Inflammatory macrophage treated with lipopolysaccharide for 4 hours (primary cell): Measurements from ENCODE around the gene S1PR5.
"Not testable (repeated sequence)": the region's sequence is repeated elsewhere in the genome, so short reads cannot be mapped to it uniquely, and the experiment has no call there.

Experiments
- DNase-seq: peaks from one replicate; pipeline ENCODE4 v3.0.0-alpha.2; 2020

S1PR5 gene, protein sequence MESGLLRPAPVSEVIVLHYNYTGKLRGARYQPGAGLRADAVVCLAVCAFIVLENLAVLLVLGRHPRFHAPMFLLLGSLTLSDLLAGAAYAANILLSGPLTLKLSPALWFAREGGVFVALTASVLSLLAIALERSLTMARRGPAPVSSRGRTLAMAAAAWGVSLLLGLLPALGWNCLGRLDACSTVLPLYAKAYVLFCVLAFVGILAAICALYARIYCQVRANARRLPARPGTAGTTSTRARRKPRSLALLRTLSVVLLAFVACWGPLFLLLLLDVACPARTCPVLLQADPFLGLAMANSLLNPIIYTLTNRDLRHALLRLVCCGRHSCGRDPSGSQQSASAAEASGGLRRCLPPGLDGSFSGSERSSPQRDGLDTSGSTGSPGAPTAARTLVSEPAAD

DNA sequence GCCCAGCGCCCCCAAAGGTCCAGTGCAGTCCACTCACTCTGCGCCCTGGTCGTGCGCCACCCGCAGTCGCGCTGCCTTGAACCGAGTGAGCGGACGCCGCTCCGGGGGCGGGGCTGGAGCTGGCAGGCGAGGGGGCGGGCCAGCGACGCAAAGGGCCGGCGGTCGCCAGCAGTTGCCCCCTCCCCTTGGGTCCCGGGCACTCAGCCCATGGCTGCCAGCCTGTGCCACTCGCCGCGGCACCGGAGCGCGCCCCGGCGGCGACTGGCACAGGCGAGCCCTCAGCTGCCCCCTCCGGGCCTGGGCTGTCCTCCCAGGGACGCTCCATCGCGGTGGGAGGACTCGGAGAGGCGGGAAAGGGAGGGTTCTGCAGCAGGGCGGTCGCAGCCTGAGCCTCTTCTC lies at the start of gene S1PR5:
S1PR5 (minus strand) TSS at position 87 of the 399 bp plus-strand sequence. CDS start 2,436 bp downstream, outside the sequence.
- no peak for DNase-seq

DNA sequence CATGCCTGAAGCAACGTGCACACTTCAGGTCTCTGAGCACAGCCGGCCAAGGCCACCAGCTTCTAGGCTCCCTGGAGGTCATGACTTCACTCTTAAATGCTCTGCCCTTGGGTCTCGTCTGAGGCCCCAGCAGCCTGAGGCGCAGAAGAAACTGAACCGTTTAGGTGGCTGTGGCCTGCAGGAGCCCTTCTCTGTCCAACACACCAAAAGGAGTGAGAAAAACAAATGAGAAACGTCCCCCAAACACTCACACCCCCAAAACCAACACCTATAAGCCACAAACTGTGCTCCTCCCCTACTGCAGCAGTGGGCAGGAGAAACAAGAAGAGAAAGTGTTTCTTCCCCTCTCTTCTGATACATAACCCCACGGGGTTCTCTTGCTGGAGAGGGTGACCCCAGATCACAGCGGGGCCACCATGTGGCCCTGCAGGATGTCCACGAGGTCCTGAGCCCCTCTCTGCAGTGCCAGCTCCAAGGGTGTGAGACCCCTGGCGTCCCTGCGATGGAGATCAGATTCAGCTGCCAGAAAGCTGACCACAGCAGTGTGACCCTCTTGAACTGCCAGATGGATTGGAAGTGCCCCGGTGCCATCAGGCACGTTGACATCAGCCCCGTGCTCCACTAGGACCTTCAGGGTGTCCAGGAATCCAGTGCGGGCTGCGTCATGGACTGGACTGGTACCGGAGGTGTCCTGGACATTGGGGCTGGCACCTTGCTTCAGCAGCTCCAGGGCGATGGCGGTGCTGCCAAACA lies 49.6 kb upstream of the S1PR5 start:
- peak; percentile 52 for DNase-seq

DNA sequence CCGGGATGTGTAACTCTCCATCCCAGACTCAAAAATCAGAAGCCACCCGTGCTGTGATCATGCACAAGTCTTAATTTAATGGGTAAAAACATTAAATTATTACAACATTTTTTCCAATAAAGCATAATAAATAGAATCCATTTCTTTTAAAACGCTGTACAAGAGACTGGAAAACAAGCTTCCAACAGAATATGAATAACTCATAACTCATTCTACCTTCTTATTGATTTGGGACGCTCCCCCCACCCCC lies 49.1 kb upstream of the S1PR5 start:
- no peak for DNase-seq

DNA sequence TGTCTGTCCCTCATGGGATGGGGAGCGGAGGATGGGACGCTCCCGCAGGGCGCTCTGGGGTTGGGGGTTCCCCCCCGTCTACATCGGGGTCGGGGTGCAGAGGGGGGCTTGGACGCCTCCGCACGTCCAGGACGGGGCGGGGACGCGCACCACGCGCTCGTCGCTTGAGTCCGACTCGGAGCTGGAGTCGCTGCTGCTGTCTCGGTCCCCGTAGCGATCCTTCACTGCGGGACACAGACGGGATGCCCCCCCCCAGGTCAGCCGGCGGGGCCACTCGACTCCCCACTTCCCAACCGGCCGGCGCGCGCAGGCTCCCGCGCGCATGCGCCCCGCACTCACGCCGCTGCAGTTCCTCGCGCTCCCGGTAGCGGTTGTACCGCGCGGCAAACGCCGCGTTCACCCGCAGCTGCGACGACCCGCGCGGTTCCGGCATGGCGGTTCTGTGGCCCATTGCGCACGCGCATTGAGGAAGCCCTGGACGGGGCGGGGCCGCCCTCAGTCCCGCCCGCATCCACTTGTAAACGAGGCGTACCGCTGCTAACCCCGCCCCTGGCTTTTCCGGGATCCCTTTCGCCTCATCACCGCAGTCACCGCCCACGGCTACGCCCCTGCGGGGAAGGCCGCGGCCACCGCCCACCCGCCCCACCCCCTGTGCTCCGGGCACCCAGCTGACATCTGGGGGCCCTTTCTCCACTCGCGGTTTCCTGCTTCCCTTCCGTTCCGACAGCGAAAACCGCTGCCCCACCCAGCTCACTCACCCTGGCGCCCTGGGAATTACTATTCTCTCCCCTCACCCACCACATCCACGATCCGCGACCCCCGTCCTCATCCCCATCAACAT lies 48.5 kb upstream of the S1PR5 start, which contains the start of gene KRI1:
KRI1 (minus strand) TSS at position 444 of the 841 bp plus-strand sequence; CDS start at position 433, 11 bp downstream.
- peak; percentile 99 for DNase-seq

DNA sequence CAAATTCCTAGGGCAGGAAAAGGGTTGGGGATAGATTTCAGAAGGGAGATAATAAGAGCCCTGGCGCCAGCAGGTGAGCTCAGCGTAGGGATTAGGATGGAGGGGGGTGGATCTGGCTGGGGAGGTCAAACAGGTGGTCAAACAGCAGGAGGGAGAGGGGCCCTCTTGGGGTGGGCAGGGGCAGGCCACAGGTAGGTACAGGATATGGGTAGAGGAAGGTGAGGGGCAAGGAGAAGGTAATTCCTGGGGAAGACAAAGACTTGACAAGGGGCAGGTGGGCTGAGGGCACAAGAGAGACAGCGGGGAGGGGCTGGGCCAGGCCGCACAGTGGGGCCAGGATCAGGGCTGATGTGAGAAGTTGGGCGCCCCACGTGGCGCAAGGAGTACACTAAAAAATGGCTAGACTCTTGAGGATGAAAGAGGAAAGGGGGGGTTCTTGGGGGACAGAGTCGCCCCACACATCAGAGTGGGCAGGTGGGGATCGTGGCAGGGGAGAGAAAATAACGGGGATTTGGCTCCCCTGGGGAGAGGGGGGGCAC lies 47.9 kb upstream of the S1PR5 start:
- peak; percentile 43 for DNase-seq

DNA sequence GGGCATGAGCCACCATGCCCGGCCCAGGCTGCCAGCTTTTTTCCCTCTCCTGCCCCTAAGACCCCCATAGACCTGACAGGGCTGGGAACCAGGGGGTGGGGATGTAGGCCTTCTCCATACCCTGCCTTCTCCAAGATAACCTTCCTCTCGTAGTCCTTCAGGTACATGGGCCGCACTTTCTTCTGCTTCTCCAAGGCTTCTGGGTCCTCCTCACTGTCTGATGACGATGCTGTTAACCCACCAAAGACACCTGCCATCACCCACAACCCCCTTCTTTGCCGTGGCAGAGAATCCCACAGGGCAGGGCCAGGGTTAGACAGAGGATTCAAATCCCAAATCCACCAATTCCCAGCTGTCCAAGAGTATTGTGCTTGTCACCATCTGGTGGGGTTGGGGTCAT lies 45.4 kb upstream of the S1PR5 start:
- DNase-seq = no peak

DNA sequence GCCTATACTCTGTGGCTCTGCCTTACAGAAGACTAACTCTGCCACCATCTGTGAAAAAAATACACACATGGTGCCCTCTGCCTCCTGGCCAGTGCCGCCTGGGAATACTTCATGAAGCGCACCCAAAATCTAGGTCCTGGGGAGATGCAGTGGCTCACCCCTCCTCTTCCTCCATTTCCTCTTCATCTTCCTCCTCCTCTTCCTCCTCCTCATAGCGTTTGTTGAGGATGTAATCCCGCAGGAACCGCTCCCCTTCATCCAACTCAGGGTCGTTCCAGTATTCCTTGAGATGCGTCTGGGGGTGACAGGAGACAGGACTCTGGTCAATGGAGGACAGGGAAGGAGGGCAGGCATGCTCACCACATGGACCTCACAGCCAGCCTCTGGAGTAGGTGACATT lies 42.9 kb upstream of the S1PR5 start:
- DNase-seq = no peak

DNA sequence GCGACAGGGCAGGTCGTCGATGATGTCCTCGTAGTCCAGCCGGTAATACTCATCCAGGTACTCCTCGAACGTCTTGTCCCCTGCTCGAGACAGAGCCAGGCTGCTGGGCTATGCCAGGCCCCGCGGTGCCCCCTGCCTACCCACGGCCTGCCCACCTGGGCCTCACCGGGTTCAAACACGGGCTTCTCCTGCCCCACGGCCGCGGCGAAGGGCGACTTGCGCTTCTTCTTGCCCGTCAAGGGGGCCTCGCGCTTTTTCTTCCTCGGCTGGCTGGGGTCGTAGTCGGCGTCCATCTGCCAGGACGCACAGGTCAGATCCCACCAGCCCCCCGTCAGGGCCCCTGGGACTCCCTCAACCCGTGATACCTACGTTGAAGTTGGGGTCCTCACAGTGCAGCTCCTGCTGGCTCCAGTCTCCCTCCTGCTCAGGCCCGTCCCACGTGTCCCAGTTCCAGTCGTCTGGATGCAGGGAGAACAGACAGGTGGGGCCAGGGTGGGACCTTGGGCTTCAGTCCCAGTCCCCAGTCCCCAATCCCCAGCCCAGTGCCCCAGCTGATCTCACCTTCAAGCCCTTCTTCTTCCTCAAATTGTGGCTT lies 40.5 kb upstream of the S1PR5 start:
- DNase-seq = no peak

DNA sequence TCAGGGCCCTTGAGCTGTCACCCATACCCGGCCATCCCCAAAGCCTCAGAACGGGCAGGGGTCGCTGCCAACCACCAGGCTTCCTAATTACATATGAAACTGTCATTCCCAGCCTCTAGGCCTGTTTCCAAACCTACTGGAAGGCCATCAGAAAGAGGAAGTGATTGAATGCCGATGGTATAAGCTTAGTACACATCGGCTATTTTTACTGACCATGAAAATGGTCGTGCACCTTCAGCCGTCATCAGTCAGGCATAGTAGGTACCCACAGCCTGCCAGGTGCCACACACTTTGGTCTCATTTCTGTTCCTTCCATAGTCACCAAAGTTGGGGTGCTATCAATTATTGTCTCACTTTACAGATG lies 38.3 kb upstream of the S1PR5 start:
- DNase-seq = peak; percentile 13

DNA sequence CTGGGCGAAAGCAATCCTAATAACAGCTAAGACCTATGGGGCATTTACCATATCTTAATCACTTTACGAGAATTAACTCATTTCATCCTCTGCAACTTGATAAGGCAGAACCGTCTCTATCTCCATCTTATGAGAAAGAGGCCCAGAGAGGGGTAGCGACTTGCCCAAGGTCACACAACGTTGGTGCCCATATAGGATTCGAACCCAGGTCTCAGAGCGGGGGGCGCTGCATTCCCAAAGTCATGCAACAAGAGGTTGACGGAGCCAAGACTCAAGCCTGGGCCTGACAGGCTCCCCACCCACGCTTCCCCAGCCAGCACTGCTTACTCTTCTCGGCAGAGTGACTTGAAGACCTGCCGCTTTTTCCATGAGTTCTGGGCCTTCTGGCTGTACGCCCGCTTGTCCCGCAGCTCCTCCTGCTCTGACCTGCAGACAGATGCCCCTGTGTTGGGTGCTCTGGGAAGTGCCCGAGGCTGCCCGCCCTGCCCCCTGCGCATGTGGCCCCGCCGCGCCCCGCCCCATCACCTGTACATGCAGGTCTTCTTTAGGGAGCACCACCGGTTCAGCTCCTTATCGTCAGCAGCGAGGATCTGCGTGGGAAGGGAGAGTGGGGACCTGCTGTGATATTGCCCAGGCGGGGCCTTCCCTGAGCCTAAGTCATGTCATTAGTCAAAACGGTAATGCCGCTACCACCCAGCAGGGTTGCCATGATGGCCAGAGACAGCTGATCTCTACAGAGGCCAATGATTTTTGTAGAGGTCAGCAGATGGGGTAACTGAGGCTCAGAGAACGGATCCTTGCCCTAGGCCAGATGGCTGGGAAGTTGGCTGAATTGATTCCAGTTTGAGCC lies 37.7 kb upstream of the S1PR5 start:
- DNase-seq = no peak

DNA sequence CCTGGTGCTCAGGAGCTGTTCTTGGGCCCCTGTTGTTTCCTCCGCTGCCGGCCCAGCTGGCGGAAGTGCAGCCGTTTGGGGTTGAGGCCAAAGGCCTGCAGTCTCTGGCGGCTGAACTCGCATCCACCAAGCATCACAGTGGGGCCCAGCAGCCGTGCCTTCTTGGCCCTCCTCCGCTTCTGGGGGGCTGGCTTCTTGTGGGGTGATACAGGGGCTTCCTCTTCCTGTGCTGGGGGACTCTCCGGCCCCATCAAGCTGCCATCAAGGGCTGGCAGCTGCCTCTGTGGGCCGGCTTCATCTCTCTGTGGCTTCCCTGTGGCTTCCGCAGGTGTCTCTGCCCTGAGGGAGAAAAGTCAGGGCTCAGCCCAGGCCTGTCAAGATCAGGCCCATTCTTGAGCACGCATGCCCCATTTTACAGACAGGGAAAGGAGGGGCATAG lies 36.7 kb upstream of the S1PR5 start:
- no peak for DNase-seq

DNA sequence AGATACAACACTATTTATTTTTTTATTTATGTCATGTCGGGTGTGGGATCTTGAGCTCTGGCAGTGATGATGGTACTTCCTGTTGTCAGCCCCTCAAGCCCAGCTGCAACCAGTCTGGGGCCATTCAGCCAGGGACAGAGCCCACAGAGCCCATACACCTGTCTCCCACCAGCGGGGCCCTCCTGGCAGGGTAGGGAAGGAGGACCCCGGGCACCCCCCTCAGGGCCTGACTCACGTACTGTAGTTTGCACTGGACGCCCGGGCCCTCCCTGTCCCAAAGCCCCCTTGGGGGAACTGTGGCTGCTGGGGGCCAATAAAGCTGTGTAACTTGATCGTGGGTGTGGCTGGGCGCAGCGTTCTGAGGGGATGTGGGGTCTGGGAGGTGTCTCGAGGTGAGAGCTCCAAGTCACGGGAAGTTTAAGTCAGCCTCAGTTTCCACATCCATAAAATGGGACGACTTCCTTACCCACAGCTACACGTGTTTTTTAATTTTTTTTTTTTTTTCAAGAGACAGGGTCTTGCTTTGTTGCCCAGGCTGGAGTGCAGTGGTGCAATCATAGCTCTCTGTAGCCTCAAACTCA lies 35.9 kb upstream of the S1PR5 start:
- no peak for DNase-seq

DNA sequence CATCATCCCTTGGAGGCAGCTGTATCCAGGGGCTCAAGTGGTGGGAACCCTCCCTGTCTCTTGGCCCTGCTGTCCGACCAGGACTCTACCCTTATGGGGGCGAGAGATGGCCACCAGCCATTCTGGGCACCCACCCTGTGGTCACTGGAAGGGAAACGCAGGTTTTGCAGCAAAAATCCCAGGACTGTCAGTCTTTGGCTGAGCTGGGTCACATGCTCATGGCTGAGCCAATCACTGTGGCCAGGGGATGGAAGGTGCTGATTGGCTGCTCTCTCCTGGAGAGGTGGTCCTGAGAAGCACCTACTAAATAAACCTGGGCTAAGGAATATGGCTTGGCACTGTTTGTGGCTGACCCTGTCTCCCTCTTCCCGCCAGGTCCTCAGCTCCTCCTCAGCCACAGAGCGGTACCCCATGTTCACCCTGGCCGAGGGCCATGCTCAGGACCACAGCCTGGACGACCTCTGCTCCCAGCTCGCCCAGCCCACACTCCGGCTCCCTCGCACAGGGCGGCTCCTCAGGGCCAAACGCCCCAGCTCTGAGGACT lies 35.3 kb upstream of the S1PR5 start:
- peak; percentile 7 for DNase-seq

DNA sequence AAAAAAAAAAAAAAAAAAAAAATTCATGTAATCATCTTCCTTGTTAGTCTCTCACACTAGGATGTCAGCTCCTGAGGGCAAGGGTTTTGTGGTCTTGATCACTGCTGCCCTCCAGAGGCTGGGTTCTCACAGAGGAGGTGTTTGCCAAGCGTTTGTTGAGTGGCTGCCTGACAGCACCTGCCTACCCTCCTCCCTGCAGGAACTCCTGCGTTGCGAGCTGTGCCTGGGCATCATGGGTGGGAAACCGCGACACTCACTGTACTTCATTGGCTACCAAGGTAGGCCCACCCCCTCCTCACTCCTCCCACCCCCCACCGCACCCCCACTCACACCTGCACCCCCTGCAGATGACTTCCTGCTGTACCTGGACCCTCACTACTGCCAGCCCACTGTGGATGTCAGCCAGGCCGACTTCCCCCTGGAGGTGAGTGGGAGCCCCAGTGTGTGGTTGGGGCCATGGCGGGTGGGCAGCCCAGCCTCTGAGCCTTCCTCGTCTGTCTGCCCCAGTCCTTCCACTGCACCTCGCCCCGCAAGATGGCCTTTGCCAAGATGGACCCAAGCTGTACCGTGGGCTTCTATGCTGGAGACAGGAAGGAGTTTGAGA lies 34.6 kb upstream of the S1PR5 start:
- DNase-seq = peak; percentile 41

DNA sequence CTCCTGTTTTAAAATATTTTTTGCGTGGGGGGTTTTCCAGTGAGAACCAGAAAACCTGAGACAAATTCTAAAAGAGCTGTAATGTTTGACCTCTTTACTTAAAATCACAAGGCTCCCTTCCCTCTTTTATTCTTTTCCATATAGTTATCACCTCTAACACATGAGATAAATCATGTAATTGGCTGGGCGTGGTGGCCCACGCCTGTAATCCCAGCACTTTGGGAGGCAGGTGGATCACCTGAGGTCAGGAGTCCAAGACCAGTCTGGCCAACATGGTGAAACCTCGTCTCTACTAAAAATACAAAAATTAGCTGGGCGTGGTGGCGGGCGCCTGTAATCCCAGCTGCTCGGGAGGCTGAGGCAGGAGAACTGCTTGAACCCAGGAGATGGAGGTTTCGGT lies 33.8 kb upstream of the S1PR5 start:
- not testable (repeated sequence) for DNase-seq

DNA sequence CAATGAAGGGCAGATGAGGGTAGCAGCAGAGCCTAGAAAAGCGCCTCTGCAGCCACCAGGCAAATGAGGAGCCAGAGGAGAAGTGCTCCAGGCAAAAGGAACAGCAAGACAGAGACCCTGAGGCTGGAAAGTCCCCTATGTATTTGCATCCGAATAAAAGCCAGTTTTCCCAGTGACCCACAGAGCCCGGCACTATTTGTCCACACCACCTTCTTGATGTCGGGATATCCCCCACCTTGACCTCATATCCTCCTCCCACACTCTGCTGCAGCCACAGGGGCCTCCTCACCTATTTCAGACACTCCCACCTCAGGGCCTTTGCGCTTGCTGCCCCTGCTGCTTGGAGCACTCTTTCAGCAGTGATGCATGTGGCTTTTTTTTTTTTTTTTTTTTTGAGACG lies 33.1 kb upstream of the S1PR5 start:
- DNase-seq = no peak

DNA sequence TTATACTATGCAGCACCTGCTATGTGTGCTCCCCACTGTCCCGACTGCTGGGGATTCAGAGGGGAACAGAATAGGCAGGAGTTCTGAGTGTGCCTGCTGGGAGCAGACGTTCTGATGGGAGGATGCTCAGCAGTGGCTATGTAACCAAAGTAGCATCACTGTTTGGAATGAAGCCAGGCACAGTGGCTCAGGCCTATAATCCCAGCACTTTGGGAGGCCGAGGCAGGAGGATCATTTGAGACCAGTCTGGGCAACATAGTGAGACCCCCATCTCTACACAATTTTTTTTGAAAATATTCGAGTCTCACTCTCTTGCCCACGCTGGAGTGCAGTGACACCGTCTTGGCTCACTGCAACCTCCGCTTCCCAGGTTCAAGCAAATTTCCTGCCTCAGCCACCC lies 32.5 kb upstream of the S1PR5 start:
- no peak for DNase-seq

DNA sequence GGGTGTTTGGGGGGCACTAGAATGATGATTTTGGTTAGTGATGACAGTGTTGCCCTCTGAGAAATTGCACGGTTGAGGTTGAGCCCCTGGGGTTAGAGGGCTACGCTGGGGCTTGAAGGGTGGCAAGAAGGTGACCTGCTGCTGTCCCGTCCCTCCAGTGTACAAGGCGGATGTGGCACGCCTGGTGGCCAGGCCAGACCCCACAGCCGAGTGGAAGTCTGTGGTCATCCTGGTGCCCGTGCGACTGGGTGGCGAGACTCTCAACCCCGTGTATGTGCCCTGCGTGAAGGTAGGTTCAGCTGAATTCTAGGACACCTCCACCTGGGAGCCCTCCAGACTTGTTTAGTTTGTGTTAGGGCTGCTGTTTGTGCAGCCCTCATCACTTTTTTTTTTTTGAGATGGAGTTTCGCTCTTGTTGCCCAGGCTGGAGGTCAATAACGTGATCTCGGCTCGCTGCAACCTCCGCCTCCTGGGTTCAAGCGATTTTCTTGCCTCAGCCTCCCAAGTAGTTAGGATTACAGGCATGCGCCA lies 31.6 kb upstream of the S1PR5 start:
- DNase-seq = no peak

DNA sequence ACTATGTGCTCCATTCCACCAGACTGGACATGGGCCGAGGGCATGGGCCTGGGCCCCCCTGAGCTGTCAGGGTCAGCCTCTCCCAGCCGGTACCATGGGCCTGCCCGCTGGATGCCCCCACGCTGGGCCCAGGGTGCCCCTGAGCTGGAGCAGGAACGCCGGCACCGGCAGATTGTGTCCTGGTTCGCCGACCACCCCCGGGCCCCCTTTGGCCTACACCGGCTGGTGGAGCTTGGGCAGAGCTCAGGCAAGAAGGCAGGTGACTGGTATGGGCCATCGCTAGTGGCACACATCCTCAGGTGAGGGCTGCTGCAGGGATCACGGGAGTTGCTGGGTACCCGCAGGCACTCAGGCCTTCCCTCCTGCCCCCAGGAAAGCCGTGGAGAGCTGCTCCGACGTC lies 29.6 kb upstream of the S1PR5 start:
- DNase-seq = no peak

DNA sequence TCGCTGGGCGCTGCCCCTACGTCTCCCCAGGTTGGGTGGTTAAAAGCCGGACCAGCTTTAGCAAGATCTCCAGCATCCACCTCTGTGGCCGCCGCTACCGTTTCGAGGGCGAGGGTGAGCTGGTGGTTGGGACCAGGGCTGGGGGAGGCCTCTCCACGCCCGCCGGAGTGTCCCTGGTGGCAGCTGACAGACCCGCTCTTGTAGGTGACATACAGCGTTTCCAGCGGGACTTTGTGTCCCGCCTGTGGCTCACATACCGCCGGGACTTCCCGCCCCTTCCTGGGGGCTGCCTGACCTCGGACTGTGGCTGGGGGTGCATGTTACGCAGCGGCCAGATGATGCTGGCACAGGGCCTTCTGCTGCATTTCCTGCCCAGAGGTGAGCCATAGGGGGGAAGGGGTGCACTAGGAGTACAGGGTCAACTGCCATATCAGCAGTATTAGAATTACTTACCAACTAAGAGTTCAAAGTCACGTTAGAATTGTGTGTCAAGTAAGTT lies 27.6 kb upstream of the S1PR5 start:
- no peak for DNase-seq
